Measurements from ENCODE around the gene ZDHHC5. TPM values are rescaled to one million over a fixed set of nuclear protein-coding genes. Genes with fewer than 3 reads are reported as not detected.
"Not testable (repeated sequence)": the region's sequence is repeated elsewhere in the genome, so short reads cannot be mapped to it uniquely, and the experiment has no call there.

Gene ZDHHC5
- total RNA-seq, 4 donors from 2014 or later, result 34.0 to 49.2 (median 46.2) TPM

GRCh38 chr11:57649826-57650738, 17.8 kb upstream of the ZDHHC5 start, which contains the start of gene YPEL4:
TSS of gene YPEL4 (minus strand) at chr11:57649912. CDS start at chr11:57647107, 2,805 bp downstream.
- H3K36me3 ChIP-seq, result no peaks in the 10 kb centered on the region
- H3K4me3 ChIP-seq, result peak within 1 kb of the TSS; percentile 32 to 48 (median 40)
- H3K4me1 ChIP-seq, result peaks cover 9 to 10% of the 10 kb centered on the region in 2 donors
- H3K27ac ChIP-seq, result peak within 1 kb of the TSS in 2 of 4 donors; percentile 26 to 46
- TF ChIP-seq, protein P1, sequence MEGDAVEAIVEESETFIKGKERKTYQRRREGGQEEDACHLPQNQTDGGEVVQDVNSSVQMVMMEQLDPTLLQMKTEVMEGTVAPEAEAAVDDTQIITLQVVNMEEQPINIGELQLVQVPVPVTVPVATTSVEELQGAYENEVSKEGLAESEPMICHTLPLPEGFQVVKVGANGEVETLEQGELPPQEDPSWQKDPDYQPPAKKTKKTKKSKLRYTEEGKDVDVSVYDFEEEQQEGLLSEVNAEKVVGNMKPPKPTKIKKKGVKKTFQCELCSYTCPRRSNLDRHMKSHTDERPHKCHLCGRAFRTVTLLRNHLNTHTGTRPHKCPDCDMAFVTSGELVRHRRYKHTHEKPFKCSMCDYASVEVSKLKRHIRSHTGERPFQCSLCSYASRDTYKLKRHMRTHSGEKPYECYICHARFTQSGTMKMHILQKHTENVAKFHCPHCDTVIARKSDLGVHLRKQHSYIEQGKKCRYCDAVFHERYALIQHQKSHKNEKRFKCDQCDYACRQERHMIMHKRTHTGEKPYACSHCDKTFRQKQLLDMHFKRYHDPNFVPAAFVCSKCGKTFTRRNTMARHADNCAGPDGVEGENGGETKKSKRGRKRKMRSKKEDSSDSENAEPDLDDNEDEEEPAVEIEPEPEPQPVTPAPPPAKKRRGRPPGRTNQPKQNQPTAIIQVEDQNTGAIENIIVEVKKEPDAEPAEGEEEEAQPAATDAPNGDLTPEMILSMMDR (IDR thresholded peaks at IDR 0.05 in 4 of 5, conservative IDR thresholded peaks at IDR 0.05 in 1 of 5), result no peak
- TF ChIP-seq POLR2A (IDR thresholded peaks at IDR 0.05), result no peak
- intact Hi-C loops (cut with DNase I; ENCODE audit: low total_unique reads), result no loop called here
- no peaks in the 10 kb centered on the region for H3K9me3 ChIP-seq
- H3K27me3 ChIP-seq, result peaks cover 46 to 55% (median 47%) of the 10 kb centered on the region in 3 donors
- DNase-seq, result no peak
- in situ Hi-C loops (cut with MboI; ENCODE audit: low sequenced_read_pairs in 4 of 4), result loop anchor here (10.0 to 25.0 kb wide), 5 partner anchors 188 to 937 kb away; partner anchors contain the start of genes LPXN (in 1 of the 4), P2RX3 (in 1 of the 4), RTN4RL2 (in 1 of the 4) and SSRP1 (in 1 of the 4)
- ATAC-seq, result peak; percentile 73 to 81

DNA sequence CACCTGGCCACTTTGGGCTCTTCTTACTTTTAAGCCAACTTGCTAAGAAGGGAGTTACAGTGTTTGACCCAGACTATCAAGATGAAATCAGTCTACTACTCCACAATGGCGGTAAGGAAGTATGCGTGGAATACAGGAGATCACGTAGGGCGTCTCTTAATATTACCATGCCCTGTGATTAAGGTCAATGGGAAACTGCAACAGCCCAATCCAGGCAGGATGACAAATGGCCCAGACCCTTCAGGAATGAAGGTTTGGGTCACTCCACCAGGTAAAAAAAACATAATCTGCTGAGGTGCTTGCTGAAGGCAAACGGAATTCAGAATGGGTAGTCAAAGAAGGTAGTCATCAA, 17.2 kb upstream of the ZDHHC5 start:
- Histone ChIP-seq H3K9me3 (no peaks in the 10 kb centered on the region), H3K27me3 (peaks cover 43 to 52% (median 45%) of the 10 kb centered on the region in 3 donors), H3K4me3 (no peak overlapping the region), H3K4me1 (peaks cover 7 to 9% of the 10 kb centered on the region in 2 donors), H3K27ac (no peak overlapping the region), H3K36me3 (no peaks in the 10 kb centered on the region)
- DNase-seq (no peak), ATAC-seq (no peak)
- intact Hi-C loops (cut with DNase I; ENCODE audit: low total_unique reads) (no loop called here), in situ Hi-C loops (cut with MboI; ENCODE audit: low sequenced_read_pairs in 4 of 4) (loop anchor here in 1 of 4 donors (25.0 kb wide), 1 partner anchor 937 kb away; the partner anchor contains the start of genes LPXN and ZFP91)
- TF ChIP-seq, protein P1 (IDR thresholded peaks at IDR 0.05 in 4 of 5, conservative IDR thresholded peaks at IDR 0.05 in 1 of 5), result no peak
- no peak for TF ChIP-seq POLR2A (IDR thresholded peaks at IDR 0.05)

DNA sequence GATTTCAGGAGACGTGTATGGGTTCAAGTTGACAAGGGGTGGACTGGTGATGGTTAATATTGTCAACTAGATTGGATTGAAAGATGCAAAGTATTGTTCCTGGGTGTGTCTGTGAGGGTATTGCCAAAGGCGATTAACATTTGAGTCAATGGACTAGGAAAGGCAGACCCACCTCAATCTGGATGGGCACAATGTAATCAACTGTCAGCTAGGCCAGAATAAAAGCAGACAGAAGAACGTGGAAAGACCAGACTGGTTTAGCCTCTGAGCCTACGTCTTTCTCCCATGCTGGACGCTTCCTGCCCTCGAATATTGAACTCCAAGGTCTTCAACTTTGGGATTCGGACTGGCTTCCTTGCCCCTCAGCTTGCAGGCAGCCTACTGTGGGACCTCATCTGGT, 16.5 kb upstream of the ZDHHC5 start:
- peaks cover 5 to 7% of the 10 kb centered on the region in 2 donors for H3K4me1 ChIP-seq

DNA sequence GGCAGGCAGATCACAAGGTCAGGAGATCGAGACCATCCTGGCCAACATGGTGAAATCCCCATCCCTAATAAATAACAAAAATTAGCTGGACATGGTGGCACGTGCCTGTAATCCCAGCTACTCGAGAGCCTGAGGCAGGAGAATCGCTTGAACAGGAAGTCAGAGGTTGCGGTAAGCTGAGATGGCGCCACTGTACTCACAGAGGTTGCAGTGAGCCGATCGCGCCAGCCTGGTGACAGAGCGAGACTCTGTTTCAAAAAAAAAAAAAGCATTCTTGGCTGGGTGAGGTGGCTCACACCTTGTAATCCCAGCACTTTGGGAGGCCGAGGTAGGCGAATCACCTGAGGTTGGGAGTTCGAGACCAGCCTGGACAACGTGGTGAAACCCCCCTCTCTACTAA, 15.7 kb upstream of the ZDHHC5 start:
- ATAC-seq; DNase-seq; H3K4me1 ChIP-seq; H3K36me3 ChIP-seq; intact Hi-C loops (cut with DNase I; ENCODE audit: low total_unique reads); H3K9me3 ChIP-seq; H3K4me3 ChIP-seq; H3K27ac ChIP-seq: not testable (repeated sequence)
- in situ Hi-C loops (cut with MboI; ENCODE audit: low sequenced_read_pairs in 4 of 4), result loop anchor here in 1 of 4 donors (25.0 kb wide), 1 partner anchor 935 kb away; the partner anchor contains the start of genes LPXN and ZFP91
- peaks cover 29 to 37% (median 30%) of the 10 kb centered on the region in 3 donors for H3K27me3 ChIP-seq

More for the DNA sequence above, 16.5 kb upstream of the ZDHHC5 start:
- peaks cover 36 to 45% (median 38%) of the 10 kb centered on the region in 3 donors for H3K27me3 ChIP-seq
- no peaks in the 10 kb centered on the region for H3K36me3 ChIP-seq
- no peak for ATAC-seq
- intact Hi-C loops (cut with DNase I; ENCODE audit: low total_unique reads), result no loop called here
- in situ Hi-C loops (cut with MboI; ENCODE audit: low sequenced_read_pairs in 4 of 4), result loop anchor here in 1 of 4 donors (25.0 kb wide), 1 partner anchor 936 kb away; the partner anchor contains the start of genes LPXN and ZFP91
- TF ChIP-seq, protein P1 (IDR thresholded peaks at IDR 0.05 in 4 of 5, conservative IDR thresholded peaks at IDR 0.05 in 1 of 5), result no peak
- TF ChIP-seq POLR2A (IDR thresholded peaks at IDR 0.05), result no peak
- no peak for DNase-seq
- H3K4me3 ChIP-seq, result no peak overlapping the region
- H3K9me3 ChIP-seq, result no peaks in the 10 kb centered on the region
- no peak overlapping the region for H3K27ac ChIP-seq

- Histone ChIP-seq H3K9me3 (no peaks in the 10 kb centered on the region), H3K36me3 (no peaks in the 10 kb centered on the region), H3K4me1 (peaks cover 7 to 10% of the 10 kb centered on the region in 2 donors), H3K4me3 (no peak overlapping the region), H3K27me3 (peaks cover 25 to 32% (median 26%) of the 10 kb centered on the region in 3 donors), H3K27ac (no peak overlapping the region)
- intact Hi-C loops (cut with DNase I; ENCODE audit: low total_unique reads), result no loop called here
- in situ Hi-C loops (cut with MboI; ENCODE audit: low sequenced_read_pairs in 4 of 4), result loop anchor here in 1 of 4 donors (25.0 kb wide), 1 partner anchor 935 kb away; the partner anchor contains the start of genes LPXN and ZFP91
- DNase-seq, result no peak
- no peak for ATAC-seq
- TF ChIP-seq, protein P1 (IDR thresholded peaks at IDR 0.05 in 4 of 5, conservative IDR thresholded peaks at IDR 0.05 in 1 of 5), result no peak
- no peak for TF ChIP-seq POLR2A (IDR thresholded peaks at IDR 0.05)
These were observed 15.3 kb upstream of the ZDHHC5 start for GRCh38 chr11:57652662-57653061.
